Mesendoderm (in vitro differentiated cells): ENCODE data around the gene TNF.
A peak's percentile ranks its signal among the peaks of the same experiment; 100 is the strongest.

ENCODE experiments used
- DNase-seq: peaks from one replicate; pipeline ENCODE4 v3.0.0; 2013
- H2AK5ac ChIP-seq: 2 replicates; pipeline ENCODE4 v1.6.1; 2013; ENCODE audit warnings: low read length, inconsistent platforms
- H2BK120ac ChIP-seq: 2 replicates; pipeline ENCODE4 v1.6.1; 2013; ENCODE audit warnings: low read depth, mild to moderate bottlenecking, low read length, moderate library complexity, mixed read lengths
- H2BK15ac ChIP-seq: replicated peaks from 2 replicates; pipeline ENCODE4 v1.6.1; 2013; ENCODE audit warnings: low read depth, mild to moderate bottlenecking, moderate library complexity
- H2BK5ac ChIP-seq: 2 replicates; pipeline ENCODE4 v1.6.1; 2013; ENCODE audit warnings: low read length, inconsistent platforms
- H3K18ac ChIP-seq: 2 replicates; pipeline ENCODE4 v1.6.1; 2013; ENCODE audit warnings: mild to moderate bottlenecking, low read length, mixed read lengths
- H3K23ac ChIP-seq: one replicate; pipeline ENCODE4 v1.6.1; 2013; ENCODE audit warnings: low read length
- H3K27ac ChIP-seq: 2 replicates; pipeline ENCODE4 v1.5.1; 2013; ENCODE audit warnings: low read depth, mild to moderate bottlenecking, inconsistent platforms, low read length, moderate library complexity
- H3K27me3 ChIP-seq: 2 replicates; pipeline ENCODE4 v1.6.1; 2013; ENCODE audit warnings: low read length, control low read depth, mild to moderate bottlenecking, inconsistent platforms; ENCODE audit not compliant: insufficient read depth, poor library complexity
- H3K36me3 ChIP-seq: 2 replicates; pipeline ENCODE4 v1.6.1; 2013; ENCODE audit warnings: low read length, inconsistent platforms; ENCODE audit not compliant: control insufficient read depth, insufficient read depth
- H3K4ac ChIP-seq: one replicate; pipeline ENCODE4 v1.6.1; 2013; ENCODE audit warnings: low read depth, mild to moderate bottlenecking, low read length, moderate library complexity
- H3K4me1 ChIP-seq: 2 replicates; pipeline ENCODE4 v1.6.1; 2013; ENCODE audit warnings: low read depth, low read length, inconsistent platforms; ENCODE audit not compliant: control insufficient read depth
- H3K4me2 ChIP-seq: 2 replicates; pipeline ENCODE4 v1.6.1; 2013; ENCODE audit warnings: low read length
- H3K4me3 ChIP-seq: 2 replicates; pipeline ENCODE4 v1.5.1; 2013; ENCODE audit warnings: mild to moderate bottlenecking, low read length
- H3K56ac ChIP-seq: one replicate; pipeline ENCODE4 v1.6.1; 2013; ENCODE audit warnings: low read length
- H3K79me1 ChIP-seq: 2 replicates; pipeline ENCODE4 v1.6.1; 2013; ENCODE audit warnings: low read length, inconsistent platforms
- H3K79me2 ChIP-seq: 2 replicates; pipeline ENCODE4 v1.6.1; 2013; ENCODE audit warnings: mild to moderate bottlenecking, low read length; ENCODE audit not compliant: control insufficient read depth, insufficient read depth
- H3K9ac ChIP-seq: 2 replicates; pipeline ENCODE4 v1.6.1; 2013; ENCODE audit warnings: low read length, inconsistent platforms
- H4K5ac ChIP-seq: one replicate; pipeline ENCODE4 v1.6.1; 2013; ENCODE audit warnings: low read length
- H4K8ac ChIP-seq: one replicate; pipeline ENCODE4 v1.6.1; 2013; ENCODE audit warnings: low read depth, mild to moderate bottlenecking, control low read depth, low read length, moderate library complexity
- WGBS: extraction: QIAGEN DNeasy Blood & Tissue Kit; methylation state at CpG from one replicate; pipeline ENCODE4 v1.1.7; 2013; ENCODE audit warnings: low lambda C conversion rate, missing lambda C conversion rate; ENCODE audit not compliant: insufficient coverage; ENCODE audit errors: extremely low coverage; 5-methylcytosine and 5-hydroxymethylcytosine counted together

The TNF gene

GRCh38 chr6:31576897-31577578, 1.7 kb downstream of the TNF start:
- no peaks in the 10 kb centered on the region for H3K36me3 ChIP-seq
- no peaks in the 10 kb centered on the region for H3K27me3 ChIP-seq
- H3K4me2 ChIP-seq = no peak overlapping the region
- no peak overlapping the region for H2BK15ac ChIP-seq
- no peak overlapping the region for H2BK120ac ChIP-seq
- peak overlapping the region; percentile 22 for H2AK5ac ChIP-seq
- WGBS = no CpG with 5 or more reads among the region's 19 CpGs
- H3K4ac ChIP-seq = no peak overlapping the region
- no peak overlapping the region for H3K9ac ChIP-seq
- no peak overlapping the region for H3K56ac ChIP-seq
- H4K8ac ChIP-seq = no peak overlapping the region
- no peak overlapping the region for H3K27ac ChIP-seq
- no peak overlapping the region for H2BK5ac ChIP-seq
- H3K79me1 ChIP-seq = no peaks in the 10 kb centered on the region
- DNase-seq = no peak
- H3K79me2 ChIP-seq = no peaks in the 10 kb centered on the region
- no peak overlapping the region for H3K23ac ChIP-seq
- peaks cover 5% of the 10 kb centered on the region for H3K4me1 ChIP-seq
- H4K5ac ChIP-seq = no peak overlapping the region
- H3K4me3 ChIP-seq = no peak overlapping the region
- no peak overlapping the region for H3K18ac ChIP-seq

DNA sequence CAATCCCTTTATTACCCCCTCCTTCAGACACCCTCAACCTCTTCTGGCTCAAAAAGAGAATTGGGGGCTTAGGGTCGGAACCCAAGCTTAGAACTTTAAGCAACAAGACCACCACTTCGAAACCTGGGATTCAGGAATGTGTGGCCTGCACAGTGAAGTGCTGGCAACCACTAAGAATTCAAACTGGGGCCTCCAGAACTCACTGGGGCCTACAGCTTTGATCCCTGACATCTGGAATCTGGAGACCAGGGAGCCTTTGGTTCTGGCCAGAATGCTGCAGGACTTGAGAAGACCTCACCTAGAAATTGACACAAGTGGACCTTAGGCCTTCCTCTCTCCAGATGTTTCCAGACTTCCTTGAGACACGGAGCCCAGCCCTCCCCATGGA, 2.2 kb downstream of the TNF start:
- H3K27me3 ChIP-seq = no peaks in the 10 kb centered on the region
- no peak overlapping the region for H3K27ac ChIP-seq
- no peaks in the 10 kb centered on the region for H3K79me2 ChIP-seq
- no peak overlapping the region for H2BK120ac ChIP-seq
- H3K9ac ChIP-seq = no peak overlapping the region
- no peaks in the 10 kb centered on the region for H3K36me3 ChIP-seq
- H2BK15ac ChIP-seq = no peak overlapping the region
- H3K4ac ChIP-seq = no peak overlapping the region
- no peak for DNase-seq
- H3K18ac ChIP-seq = no peak overlapping the region
- peaks cover 5% of the 10 kb centered on the region for H3K4me1 ChIP-seq
- H3K4me2 ChIP-seq = no peak overlapping the region
- no peak overlapping the region for H2AK5ac ChIP-seq
- H3K79me1 ChIP-seq = no peaks in the 10 kb centered on the region
- no peak overlapping the region for H3K56ac ChIP-seq
- no peak overlapping the region for H3K4me3 ChIP-seq
- H4K5ac ChIP-seq = no peak overlapping the region
- H2BK5ac ChIP-seq = no peak overlapping the region
- H4K8ac ChIP-seq = no peak overlapping the region
- no peak overlapping the region for H3K23ac ChIP-seq
- WGBS = no CpG with 5 or more reads among the region's 3 CpGs

DNA sequence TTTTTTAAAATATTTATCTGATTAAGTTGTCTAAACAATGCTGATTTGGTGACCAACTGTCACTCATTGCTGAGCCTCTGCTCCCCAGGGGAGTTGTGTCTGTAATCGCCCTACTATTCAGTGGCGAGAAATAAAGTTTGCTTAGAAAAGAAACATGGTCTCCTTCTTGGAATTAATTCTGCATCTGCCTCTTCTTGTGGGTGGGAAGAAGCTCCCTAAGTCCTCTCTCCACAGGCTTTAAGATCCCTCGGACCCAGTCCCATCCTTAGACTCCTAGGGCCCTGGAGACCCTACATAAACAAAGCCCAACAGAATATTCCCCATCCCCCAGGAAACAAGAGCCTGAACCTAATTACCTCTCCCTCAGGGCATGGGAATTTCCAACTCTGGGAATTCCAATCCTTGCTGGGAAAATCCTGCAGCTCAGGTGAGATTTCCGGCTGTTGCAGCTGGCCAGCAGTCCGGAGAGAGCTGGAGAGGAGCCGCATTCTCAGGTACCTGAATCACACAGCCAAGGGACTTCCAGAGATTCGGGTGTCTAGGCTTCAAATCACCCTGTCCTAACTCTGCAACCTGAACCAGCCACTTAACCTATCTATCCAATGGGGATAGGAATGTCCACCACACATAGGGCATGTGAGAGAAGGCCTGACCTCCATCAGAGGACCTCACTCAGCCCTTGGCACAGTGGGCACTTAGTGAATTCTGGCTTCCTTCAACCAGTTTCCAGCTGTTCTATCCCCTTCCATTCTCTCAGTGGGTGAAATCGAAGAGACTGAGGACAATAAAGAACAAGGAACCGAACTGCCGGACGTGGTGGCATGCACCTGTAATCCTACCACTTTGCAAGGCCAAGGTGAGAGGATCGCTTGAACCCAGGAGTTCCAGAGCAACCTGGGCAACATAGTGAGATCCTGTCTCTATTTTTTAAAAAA, 3.1 kb downstream of the TNF start:
- Histone ChIP-seq H3K27me3 (no peaks in the 10 kb centered on the region), H3K4ac (no peak overlapping the region), H3K9ac (no peak overlapping the region), H3K36me3 (no peaks in the 10 kb centered on the region), H3K23ac (no peak overlapping the region), H3K4me3 (no peak overlapping the region), H2BK5ac (no peak overlapping the region), H3K79me1 (no peaks in the 10 kb centered on the region), H4K5ac (no peak overlapping the region), H3K4me1 (peaks cover 5% of the 10 kb centered on the region), H2BK120ac (no peak overlapping the region), H3K18ac (no peak overlapping the region), H3K56ac (peak overlapping the region; percentile 50), H2AK5ac (no peak overlapping the region), H3K79me2 (no peaks in the 10 kb centered on the region), H3K4me2 (no peak overlapping the region), H2BK15ac (no peak overlapping the region), H4K8ac (no peak overlapping the region), H3K27ac (peak overlapping the region; percentile 58)
- no CpG with 5 or more reads among the region's 12 CpGs for WGBS
- peak; percentile 96 for DNase-seq

DNA sequence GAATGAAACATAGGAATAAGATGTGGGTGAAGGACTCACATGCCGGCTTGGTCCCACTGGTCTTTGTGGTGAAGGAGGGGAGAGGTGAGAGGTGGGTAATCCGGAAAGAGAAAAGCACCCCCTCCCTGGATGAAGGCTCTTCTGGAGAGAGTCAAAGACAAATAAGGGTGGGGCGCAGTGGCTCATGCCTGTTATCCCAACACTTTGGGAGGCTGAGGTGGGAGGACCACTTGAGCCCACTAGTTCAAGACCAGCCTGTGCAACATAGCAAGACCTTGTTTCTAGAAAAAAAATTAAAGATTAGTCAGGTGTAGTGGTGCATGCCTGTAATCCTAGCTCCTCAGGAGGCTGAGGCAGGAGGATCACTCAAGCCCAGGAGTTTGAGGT, 3.7 kb downstream of the TNF start:
- H2BK15ac ChIP-seq = no peak overlapping the region
- DNase-seq = no peak
- no peak overlapping the region for H4K8ac ChIP-seq
- no peak overlapping the region for H3K4me2 ChIP-seq
- H3K27me3 ChIP-seq = no peaks in the 10 kb centered on the region
- H2BK120ac ChIP-seq = no peak overlapping the region
- no peak overlapping the region for H3K23ac ChIP-seq
- no peak overlapping the region for H3K18ac ChIP-seq
- no CpG with 5 or more reads among the region's 3 CpGs for WGBS
- no peak overlapping the region for H3K9ac ChIP-seq
- no peak overlapping the region for H3K4ac ChIP-seq
- H3K36me3 ChIP-seq = no peaks in the 10 kb centered on the region
- no peak overlapping the region for H3K27ac ChIP-seq
- H4K5ac ChIP-seq = no peak overlapping the region
- H2BK5ac ChIP-seq = no peak overlapping the region
- H3K56ac ChIP-seq = no peak overlapping the region
- peaks cover 5% of the 10 kb centered on the region for H3K4me1 ChIP-seq
- H3K79me2 ChIP-seq = no peaks in the 10 kb centered on the region
- H3K79me1 ChIP-seq = no peaks in the 10 kb centered on the region
- H3K4me3 ChIP-seq = no peak overlapping the region
- no peak overlapping the region for H2AK5ac ChIP-seq

GRCh38 chr6:31579546-31580437, 4.4 kb downstream of the TNF start:
- no peak overlapping the region for H3K23ac ChIP-seq
- H3K36me3 ChIP-seq = no peaks in the 10 kb centered on the region
- no peak overlapping the region for H3K27ac ChIP-seq
- no peak overlapping the region for H3K4me3 ChIP-seq
- H2BK15ac ChIP-seq = no peak overlapping the region
- no peak overlapping the region for H3K56ac ChIP-seq
- WGBS = no CpG with 5 or more reads among the region's 8 CpGs
- H3K79me1 ChIP-seq = no peaks in the 10 kb centered on the region
- no peak for DNase-seq
- no peak overlapping the region for H4K5ac ChIP-seq
- H3K79me2 ChIP-seq = no peaks in the 10 kb centered on the region
- no peak overlapping the region for H3K4me2 ChIP-seq
- no peak overlapping the region for H2AK5ac ChIP-seq
- H2BK5ac ChIP-seq = no peak overlapping the region
- no peak overlapping the region for H4K8ac ChIP-seq
- peaks cover 5% of the 10 kb centered on the region for H3K4me1 ChIP-seq
- H3K9ac ChIP-seq = no peak overlapping the region
- no peaks in the 10 kb centered on the region for H3K27me3 ChIP-seq
- no peak overlapping the region for H3K4ac ChIP-seq
- H2BK120ac ChIP-seq = no peak overlapping the region
- H3K18ac ChIP-seq = peak overlapping the region; percentile 41
